ENCODE results near the gene GRIK5. TPM values are rescaled to one million over a fixed set of nuclear protein-coding genes. Genes with fewer than 3 reads are reported as not detected.

The GRIK5 gene
- total and polyA plus RNA-seq, 2 donors (not counting 3 experiments of a cell fraction or from before 2014, with no cell fraction given), result 0.80 to 2.2 TPM

DNA sequence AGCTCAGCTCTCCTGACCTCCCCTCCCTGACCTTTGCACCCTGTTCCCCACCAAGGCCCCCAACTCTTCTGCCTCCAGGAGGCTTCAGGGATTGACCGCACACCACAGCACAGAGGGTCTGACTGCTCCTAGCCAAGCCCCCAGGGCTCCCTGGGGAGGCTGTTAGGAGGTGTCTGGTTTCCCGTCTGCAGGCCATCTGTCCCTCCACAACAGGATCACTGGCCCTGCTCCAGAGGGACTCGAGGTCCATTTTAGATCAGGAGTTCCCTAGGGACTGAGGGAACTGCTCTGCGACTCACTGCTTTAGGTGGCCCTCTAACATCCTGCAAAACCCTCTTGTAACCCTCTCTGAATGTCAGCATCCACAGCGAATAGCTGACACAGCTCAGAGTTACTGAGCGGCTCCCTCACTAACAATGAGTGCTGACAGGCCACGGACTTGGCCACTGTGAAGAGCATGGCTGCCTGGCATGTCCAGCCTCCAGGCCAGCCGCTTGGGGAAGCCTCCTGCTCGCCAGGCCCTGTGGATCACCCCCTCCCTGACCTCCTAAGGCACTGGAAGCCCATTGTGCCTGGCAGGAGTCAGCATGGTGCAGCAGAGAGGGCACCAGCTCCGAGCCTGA is 17.7 kb downstream of the GRIK5 start:
- intact Hi-C loops (cut with micrococcal nuclease), result no loop called here
- BruUV-seq (replicated peaks), result no TSS peak
- H4K20me1 ChIP-seq (replicated peaks; ENCODE audit: control insufficient read depth, extremely low read depth, insufficient read depth, low read length), result no peaks in the 10 kb centered on the region
- no peaks in the 10 kb centered on the region for H3K36me3 ChIP-seq (ENCODE audit: control insufficient read depth in 2 of 2, extremely low read depth in 1 of 2, insufficient read depth in 2 of 2, low read length in 2 of 2)
- no peak for DNase-seq (ENCODE audit: low read depth, low spot score)
- CTCF ChIA-PET, result interaction anchor here (1.3 to 2.3 kb wide), 2 partner anchors 17 to 18 kb away, joined by 6 to 11 read pairs; no protein-coding TSS in a partner anchor
- no peak overlapping the region for H3K27ac ChIP-seq (ENCODE audit: insufficient read depth, low read depth, low read length)
- H3K4me3 ChIP-seq (replicated peaks in 1 of 3; ENCODE audit: insufficient read depth in 1 of 3, low read depth in 1 of 3, low read length in 3 of 3), result no peak overlapping the region
- no peak overlapping the region for H3K9ac ChIP-seq (replicated peaks; ENCODE audit: extremely low read depth, insufficient read depth, low read length)
- no peak for TF ChIP-seq GATA2 (IDR thresholded peaks at IDR 0.05; ENCODE audit: insufficient read depth, insufficient read length, low read depth, low read length)
- no peak for TF ChIP-seq POLR2A (IDR thresholded peaks at IDR 0.05; ENCODE audit: low read depth, low read length)
- no peak for TF ChIP-seq MAX (IDR thresholded peaks at IDR 0.05; ENCODE audit: insufficient read depth, insufficient read length)
- TF ChIP-seq MYC (IDR thresholded peaks at IDR 0.05; ENCODE audit: low read depth, low read length), result no peak
- TF ChIP-seq POLR2AphosphoS5 (IDR thresholded peaks at IDR 0.05; ENCODE audit: insufficient read depth, low read depth, low read length), result no peak
- TF ChIP-seq, protein P1, sequence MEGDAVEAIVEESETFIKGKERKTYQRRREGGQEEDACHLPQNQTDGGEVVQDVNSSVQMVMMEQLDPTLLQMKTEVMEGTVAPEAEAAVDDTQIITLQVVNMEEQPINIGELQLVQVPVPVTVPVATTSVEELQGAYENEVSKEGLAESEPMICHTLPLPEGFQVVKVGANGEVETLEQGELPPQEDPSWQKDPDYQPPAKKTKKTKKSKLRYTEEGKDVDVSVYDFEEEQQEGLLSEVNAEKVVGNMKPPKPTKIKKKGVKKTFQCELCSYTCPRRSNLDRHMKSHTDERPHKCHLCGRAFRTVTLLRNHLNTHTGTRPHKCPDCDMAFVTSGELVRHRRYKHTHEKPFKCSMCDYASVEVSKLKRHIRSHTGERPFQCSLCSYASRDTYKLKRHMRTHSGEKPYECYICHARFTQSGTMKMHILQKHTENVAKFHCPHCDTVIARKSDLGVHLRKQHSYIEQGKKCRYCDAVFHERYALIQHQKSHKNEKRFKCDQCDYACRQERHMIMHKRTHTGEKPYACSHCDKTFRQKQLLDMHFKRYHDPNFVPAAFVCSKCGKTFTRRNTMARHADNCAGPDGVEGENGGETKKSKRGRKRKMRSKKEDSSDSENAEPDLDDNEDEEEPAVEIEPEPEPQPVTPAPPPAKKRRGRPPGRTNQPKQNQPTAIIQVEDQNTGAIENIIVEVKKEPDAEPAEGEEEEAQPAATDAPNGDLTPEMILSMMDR (IDR thresholded peaks at IDR 0.05; ENCODE audit: extremely low read depth in 1 of 2, insufficient read depth in 1 of 2, low read depth in 1 of 2, low read length in 2 of 2), result no peak
- TF ChIP-seq JUN (IDR thresholded peaks at IDR 0.05; ENCODE audit: borderline replicate concordance, insufficient read depth, insufficient read length, low read depth), result no peak
- no peak for TF ChIP-seq FOS (IDR thresholded peaks at IDR 0.05; ENCODE audit: borderline replicate concordance, insufficient read depth, low read length)
- no peak for TF ChIP-seq EZH2 (IDR thresholded peaks at IDR 0.05; ENCODE audit: borderline replicate concordance, low read depth, low read length, severe bottlenecking)
- no peaks in the 10 kb centered on the region for H3K9me3 ChIP-seq (replicated peaks; ENCODE audit: control insufficient read depth, insufficient read depth, low read length)
- FAIRE-seq, result no peak
- H3K4me1 ChIP-seq (ENCODE audit: control insufficient read depth, extremely low read depth, insufficient read depth, low read length), result no peaks in the 10 kb centered on the region
- no peaks in the 10 kb centered on the region for H3K27me3 ChIP-seq (ENCODE audit: control insufficient read depth in 2 of 2, insufficient read depth in 2 of 2, low read length in 2 of 2)
- no peak overlapping the region for H2AFZ ChIP-seq (ENCODE audit: low read depth, low read length)
- dilution Hi-C loops (cut with MboI; ENCODE audit: extremely low pct_ligation_motif_present, low sequenced_read_pairs), result no loop called here
- POLR2A ChIA-PET, result no interaction called here
- no peak overlapping the region for H3K4me2 ChIP-seq (ENCODE audit: insufficient read depth, low read length)
- H3K79me2 ChIP-seq (ENCODE audit: control insufficient read depth, insufficient read depth, low read length), result no peaks in the 10 kb centered on the region
- no peaks in the 10 kb centered on the region for H3K9me1 ChIP-seq (replicated peaks; ENCODE audit: control insufficient read depth, extremely low read depth, insufficient read depth, low read length)

All from endothelial cell of umbilical vein (primary cell).